Myocyte (in vitro differentiated cells): ENCODE results near the gene C4orf51. TPM values are rescaled to one million over a fixed set of nuclear protein-coding genes. Genes with fewer than 3 reads are reported as not detected.
"Not testable (repeated sequence)": the region's sequence is repeated elsewhere in the genome, so short reads cannot be mapped to it uniquely, and the experiment has no call there.

Experiments used
- DNase-seq: peaks from one replicate; pipeline ENCODE4 v3.0.0-alpha.2; 2012; ENCODE audit warnings: low read depth
- polyA plus RNA-seq: library from polyadenylated mRNA; unstranded; fragments of >200 nt; gene quantifications from one replicate; pipeline ENCODE4 v1.2.1, GENCODE V29; 2012; ENCODE audit warnings: missing spikeins
- total RNA-seq: library from RNA; depleted of rRNA; stranded (reverse); fragments of >200 nt; gene quantifications from 2 replicates; pipeline ENCODE4 v1.2.3, GENCODE V29; 2014

The C4orf51 gene
- not detected in 2 replicates for total RNA-seq
- not detected for polyA plus RNA-seq

DNA sequence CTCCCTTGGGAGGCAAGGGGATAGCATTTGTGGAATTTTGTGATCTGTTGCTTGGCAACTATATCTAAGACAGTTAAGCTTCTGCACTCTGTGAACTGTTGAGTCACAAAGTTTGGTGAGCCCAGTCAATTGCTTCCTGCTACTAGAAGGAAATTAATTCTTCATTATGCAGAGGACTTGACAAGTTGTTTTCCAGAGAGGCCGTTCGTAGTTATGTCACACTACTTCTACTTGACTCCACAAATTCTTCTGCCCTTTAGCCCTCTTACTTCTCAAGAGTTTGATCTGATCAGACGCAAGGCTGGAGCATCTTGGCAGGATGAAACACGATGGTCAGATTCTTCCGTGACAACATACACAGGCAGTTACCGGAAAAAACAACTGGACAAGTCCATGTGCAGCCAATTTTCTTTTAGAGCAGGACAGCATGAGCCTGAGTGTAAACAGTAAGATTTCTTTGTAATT is at the start of gene C4orf51:
Gene C4orf51 (plus strand): TSS at position 156 of the 465 bp plus-strand sequence. CDS start 58 bp downstream, at position 214.
- peak; percentile 84 for DNase-seq

- DNase-seq, result peak; percentile 37
Measured at GRCh38 chr4:145635117-145635516, 44.8 kb upstream of the C4orf51 start.

DNA sequence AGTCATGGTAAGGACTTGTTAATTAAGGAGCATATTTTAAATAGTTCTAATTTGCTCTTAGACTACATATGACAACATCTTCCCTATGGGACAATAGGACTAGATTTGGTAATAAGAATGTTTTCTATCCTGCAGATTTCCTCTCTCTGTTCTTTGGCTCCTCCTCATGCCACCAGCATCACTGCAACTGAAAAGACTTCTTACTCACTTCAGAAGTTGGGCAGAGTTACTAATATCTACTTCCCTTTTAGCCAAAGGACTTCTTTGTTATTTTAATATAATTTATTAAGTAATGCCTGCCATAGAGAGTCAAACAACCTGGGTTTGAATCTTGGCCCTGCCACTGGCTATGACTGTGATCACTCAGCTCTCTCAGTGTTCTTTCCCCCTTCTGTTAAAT is 44.3 kb upstream of the C4orf51 start:
- no peak for DNase-seq

DNA sequence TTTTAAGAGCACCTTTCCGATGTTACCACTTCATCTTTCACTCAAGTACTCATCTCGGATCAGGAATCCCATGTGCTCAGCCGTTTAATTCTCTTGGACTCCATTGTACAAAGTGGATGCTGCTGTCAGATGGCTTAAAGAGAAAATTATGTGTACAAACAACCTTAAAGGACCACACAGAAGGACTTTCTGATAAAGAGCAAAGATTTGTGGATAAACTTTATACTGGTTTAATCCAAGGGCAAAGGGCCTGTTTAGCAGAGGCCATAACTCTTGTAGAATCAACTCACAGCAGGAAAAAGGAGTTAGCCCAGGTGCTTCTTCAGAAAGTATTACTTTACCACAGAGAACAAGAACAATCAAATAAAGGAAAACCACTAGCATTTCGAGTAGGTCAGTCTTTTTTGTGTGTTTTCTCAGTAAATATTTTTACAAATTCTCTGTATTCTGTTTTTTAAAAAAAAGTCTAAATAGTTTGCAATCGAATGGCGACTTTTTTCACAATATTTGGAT is 40.7 kb upstream of the C4orf51 start:
- no peak for DNase-seq

DNA sequence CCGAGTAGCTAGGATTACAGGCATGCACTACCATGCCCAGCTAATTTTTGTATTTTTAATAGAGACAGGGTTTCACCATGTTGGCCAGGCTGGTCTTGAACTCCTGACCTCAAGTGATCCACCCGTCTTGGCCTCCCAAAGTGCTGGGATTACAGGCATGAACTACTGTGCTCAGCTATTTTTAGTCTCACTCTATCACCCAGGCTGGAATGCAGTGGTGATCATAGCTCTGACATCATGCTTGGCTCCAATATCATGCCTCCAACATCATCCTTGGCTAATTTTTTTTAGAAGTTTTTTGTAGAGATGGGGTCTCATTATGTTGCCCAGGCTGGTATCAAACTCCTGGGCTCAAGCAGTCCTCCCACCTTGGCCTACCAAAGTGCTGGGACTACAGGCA is 39.7 kb upstream of the C4orf51 start:
- peak; percentile 78 for DNase-seq

- no peak for DNase-seq
Measured at GRCh38 chr4:145643295-145643694, 36.7 kb upstream of the C4orf51 start.

DNA sequence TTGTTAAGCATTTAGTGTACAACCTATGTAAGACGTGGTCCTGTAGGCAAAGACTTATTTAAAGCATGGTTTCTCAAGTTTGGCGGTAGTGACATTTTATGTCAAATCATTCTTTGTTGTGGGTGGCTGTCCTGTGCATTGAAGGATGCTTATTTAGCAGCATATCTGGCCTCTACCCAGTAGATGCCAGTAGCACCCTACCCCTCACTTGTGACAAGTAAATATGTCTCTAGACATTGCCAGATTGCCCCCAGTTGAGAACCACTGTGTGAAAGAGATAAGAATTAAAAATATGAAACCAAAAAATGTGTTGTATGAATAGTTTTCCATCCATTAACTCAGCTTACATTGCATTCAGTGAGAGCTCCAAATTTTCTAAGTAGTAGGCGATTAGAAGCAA is 35.2 kb upstream of the C4orf51 start:
- no peak for DNase-seq

GRCh38 chr4:145656156-145656555 is 23.8 kb upstream of the C4orf51 start:
- DNase-seq, result no peak

DNA sequence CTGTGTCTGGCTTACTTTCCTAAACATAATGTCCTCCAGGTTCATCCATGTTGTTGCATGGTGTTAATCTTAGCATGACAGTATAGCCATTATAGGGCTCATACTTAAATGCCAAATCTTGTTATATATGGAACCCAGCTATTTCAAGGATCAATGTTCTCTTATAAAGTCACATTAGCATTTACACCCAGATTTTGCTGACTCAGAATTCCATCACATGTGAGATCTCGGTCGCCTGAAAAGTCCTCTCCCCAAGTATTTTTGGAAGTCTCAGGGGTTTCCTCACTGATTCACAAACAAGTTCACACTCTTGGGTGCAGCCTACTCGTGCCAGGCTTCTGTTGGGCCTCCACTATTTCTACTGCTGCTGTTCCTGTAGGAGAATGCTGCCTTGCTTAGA is 19.9 kb upstream of the C4orf51 start:
- no peak for DNase-seq

- no peak for DNase-seq
Measured at GRCh38 chr4:145663194-145663593, 16.8 kb upstream of the C4orf51 start.

DNA sequence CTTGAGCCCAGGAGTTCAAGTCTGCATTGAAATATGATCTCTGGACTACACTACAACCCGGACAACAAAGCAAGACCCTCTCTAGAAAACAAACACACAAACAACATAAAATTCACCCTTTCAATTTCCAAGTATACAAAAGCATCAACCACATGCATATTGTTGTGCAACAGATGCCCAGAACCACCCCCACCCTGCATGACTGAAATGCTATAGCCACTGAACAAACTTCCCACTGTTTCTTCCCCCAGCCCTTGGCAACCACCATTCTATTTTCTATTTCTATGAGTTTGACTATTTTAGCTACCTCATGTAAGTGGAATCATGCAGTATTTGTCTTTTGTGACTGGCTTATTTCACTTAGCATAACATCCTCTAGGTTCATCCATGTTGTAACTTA is 14.2 kb upstream of the C4orf51 start:
- DNase-seq, result no peak

GRCh38 chr4:145670422-145670821 is 9.5 kb upstream of the C4orf51 start:
- no peak for DNase-seq

DNA sequence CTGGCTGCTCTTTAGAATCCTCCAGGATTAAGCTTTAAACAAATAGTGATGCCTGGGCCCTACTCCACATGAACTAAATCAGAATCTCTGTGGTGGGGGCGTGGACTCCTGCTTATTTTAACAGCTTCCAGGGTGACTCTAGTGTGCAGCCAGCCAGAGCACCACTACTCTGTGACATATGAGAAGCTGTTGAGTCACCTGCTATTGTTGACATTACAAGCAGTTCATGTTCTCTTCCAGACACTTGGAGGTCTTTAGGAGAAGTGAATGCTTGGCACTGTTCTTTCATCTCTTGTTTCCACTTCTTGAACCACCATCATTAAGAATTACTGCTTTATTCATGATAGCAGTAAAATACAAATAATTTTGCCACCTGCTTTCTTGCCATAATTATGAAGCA is 426 bp upstream of the C4orf51 start:
- peak; percentile 95 for DNase-seq

- peak; percentile 3 for DNase-seq
Measured at GRCh38 chr4:145680902-145681301, 956 bp downstream of the C4orf51 start.

DNA sequence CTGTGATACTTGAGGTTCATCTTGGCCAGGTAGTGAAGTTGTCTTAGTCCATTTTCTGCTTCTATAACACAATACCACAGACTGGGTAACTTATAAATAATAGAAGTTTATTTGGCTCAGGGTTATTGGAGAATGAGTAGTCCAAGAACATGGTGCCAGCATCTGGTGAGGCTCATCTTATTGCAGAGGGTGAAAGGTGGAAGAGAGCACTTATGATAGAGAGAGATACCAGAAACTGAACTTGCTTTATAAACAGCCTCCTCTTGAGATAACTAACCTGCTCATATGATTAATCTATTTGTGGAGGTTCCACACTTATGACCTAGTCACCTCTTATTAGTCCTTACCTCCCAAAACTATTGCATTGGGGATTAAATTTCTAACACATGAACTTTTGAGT is 1.6 kb downstream of the C4orf51 start:
- peak; percentile 10 for DNase-seq

- DNase-seq, result no peak
Measured at GRCh38 chr4:145681956-145682355, 2.0 kb downstream of the C4orf51 start.

DNA sequence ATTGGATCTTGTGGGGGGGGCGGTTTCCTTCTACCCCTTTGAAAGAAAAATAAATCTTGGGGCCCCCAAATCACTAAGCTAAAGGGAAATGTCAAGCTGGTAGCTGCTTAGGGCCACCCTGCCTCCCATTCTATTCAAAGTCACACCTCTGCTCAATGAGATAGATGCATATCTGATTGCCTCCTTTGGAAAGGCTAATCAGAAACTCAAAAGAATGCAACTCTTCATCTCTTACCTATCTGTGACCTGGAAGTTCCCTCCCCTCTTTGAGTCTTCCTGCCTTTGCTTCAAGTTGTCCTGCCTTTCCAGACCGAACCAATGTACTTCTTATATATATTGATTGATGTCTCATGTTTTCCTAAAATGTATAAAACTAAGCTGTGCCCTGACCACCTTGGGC is 7.0 kb downstream of the C4orf51 start:
- DNase-seq, result no peak

DNA sequence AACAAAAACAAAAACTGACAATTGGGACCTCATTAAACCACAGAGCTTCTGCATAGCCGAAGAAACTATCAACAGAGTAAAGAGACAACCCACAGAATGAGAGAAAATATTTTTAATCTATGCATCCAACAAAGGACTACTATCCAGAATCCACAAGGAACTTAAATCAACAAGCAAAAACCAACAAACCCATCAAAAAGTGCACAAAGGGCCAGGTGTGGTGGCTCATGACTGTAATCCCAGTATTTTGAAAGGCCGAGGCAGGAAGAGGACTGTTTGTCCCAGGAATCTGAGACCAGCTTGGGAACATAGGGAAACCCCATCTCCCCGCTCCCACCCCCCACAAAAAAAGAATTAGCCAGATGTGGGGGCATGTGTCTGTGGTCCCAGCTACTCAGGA is 10.7 kb downstream of the C4orf51 start:
- DNase-seq, result no peak

GRCh38 chr4:145691416-145691815 is 11.5 kb downstream of the C4orf51 start:
- not testable (repeated sequence) for DNase-seq

- DNase-seq, result peak; percentile 45
Measured at GRCh38 chr4:145694929-145695328, 15.0 kb downstream of the C4orf51 start.

DNA sequence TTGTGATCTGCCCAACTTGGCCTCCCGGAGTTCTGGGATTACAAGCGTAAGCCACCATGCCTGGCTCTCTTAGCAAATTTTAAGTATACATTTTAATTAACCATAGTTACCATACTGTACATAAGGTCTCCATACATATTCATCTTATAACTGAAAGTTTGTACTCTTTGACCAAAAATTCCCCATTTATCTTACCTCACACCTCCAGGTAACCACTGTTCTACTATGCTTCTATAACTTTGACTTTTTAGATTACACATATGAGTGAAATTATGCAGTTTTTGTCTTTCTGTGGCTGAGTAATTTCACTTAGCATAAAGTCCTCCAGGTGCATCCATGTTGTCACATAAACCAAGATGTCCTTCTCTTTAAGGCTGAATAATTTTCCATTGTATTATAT is 17.4 kb downstream of the C4orf51 start:
- no peak for DNase-seq

DNA sequence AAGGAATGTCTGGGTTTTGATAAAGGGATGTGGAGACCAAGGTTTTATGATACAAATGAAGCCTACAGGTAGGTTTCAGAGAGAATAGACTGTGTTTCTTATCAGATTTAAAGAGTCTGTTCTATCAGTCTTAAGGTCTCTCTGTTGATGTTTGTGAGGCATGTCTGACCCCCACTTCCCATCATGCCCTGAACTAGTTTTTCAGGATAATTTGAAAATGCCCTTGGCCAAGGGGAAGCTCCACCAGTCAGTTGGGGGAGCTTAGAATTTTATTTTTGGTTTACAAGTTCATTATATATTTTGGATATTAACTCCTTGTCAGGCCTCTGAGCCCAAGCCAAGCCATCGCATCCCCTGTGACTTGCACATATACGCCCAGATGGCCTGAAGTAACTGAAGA is 18.6 kb downstream of the C4orf51 start:
- no peak for DNase-seq

GRCh38 chr4:145703850-145704497 is 24.0 kb downstream of the C4orf51 start:
- DNase-seq, result no peak
